TTC549 (cell line): Measurements from ENCODE around the gene BCKDK.
"Not testable (repeated sequence)": the region's sequence is repeated elsewhere in the genome, so short reads cannot be mapped to it uniquely, and the experiment has no call there.

Experiments used
- FAIRE-seq: peaks from 2 replicates; lab custom pipeline; 2012; peaks lifted over from hg19 to GRCh38; lab: Jason Lieb, UNC

The BCKDK gene

GRCh38 chr16:31142109-31143010, 34.2 kb downstream of the BCKDK start:
- peak; percentile 84 for FAIRE-seq

- no peak for FAIRE-seq
Measured at GRCh38 chr16:31143011-31143693, 35.0 kb downstream of the BCKDK start.

- FAIRE-seq = no peak
Measured at GRCh38 chr16:31143694-31144148, 35.5 kb downstream of the BCKDK start.

- FAIRE-seq = not testable (repeated sequence)
Measured at GRCh38 chr16:31144418-31144817, 36.2 kb downstream of the BCKDK start.

- no peak for FAIRE-seq
Measured at GRCh38 chr16:31145398-31145990, 37.3 kb downstream of the BCKDK start.

GRCh38 chr16:31147574-31147973, 39.4 kb downstream of the BCKDK start:
- FAIRE-seq = no peak

GRCh38 chr16:31148281-31148728, 40.1 kb downstream of the BCKDK start:
- no peak for FAIRE-seq

GRCh38 chr16:31148896-31149295, 40.7 kb downstream of the BCKDK start:
- no peak for FAIRE-seq

DNA sequence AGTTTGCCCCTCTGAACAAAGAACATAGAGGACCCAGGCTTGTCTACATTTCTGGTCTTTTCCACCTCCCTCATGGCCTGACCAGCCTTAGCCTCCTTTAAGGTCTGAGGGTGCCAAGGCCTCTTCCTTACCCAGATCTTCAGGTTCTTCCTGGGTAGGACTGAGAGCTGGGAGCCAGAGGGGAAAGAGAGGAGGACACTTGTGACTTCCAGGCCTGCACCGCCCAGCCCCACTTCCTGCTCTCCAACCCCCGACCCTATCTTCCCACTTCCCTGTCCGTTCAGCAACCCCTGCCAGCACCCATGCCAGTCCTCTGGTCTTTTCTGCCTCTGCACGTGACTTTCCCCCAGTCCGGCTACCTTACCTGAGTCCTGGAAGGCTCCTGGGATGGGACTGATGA, 41.1 kb downstream of the BCKDK start:
- no peak for FAIRE-seq

DNA sequence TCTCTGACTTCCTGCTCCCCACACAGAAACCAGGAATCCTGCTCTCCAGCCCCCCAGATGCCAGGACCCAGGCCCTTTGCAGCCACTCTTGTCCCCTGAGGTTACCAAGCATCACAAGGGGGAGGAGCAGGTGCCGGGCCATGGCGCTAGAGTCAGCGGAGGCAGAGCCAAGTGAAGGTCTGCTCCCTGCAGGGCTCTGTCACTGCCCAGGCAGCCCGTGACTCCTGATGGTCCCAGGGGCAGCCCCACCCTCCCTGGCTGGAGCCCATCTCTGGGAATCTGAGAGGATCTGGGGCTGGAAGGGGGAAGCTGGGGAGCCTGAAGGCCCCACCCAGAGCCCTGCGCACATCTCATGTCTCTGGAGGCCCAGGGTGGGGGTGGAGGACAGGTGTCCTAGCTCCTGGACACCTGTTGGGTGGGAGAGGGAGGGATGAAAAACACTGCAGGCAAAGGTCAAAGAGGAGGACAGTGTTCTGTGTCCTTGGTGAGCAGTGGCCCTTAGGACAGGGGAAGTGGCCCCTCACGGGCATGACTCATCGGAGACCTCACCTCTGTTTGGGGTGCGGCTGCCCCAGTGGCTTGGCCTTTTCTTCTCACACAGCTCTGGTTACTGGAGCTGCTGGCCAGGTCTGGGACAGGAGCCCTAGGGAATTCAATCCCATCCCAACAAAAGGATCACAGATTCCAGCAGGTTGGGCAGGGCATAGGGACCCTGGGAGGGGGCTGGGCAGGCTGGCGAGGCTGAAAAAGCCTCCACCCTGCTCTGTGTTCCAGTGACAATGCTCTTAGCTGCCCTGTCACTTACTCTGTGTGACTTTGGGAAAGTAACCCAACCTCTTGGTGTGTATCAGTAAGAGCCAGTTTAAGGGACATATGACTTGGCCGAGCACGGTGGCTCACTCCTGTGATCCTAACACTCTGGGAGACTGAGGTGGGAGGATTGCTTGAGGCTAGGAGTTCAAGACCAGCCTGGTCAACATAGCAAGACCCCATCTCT, 42.0 kb downstream of the BCKDK start, which contains the start of gene PRSS36:
PRSS36 (minus strand) TSS at position 173 of the 997 bp plus-strand sequence; CDS start at position 142, 31 bp downstream.
- FAIRE-seq = no peak

DNA sequence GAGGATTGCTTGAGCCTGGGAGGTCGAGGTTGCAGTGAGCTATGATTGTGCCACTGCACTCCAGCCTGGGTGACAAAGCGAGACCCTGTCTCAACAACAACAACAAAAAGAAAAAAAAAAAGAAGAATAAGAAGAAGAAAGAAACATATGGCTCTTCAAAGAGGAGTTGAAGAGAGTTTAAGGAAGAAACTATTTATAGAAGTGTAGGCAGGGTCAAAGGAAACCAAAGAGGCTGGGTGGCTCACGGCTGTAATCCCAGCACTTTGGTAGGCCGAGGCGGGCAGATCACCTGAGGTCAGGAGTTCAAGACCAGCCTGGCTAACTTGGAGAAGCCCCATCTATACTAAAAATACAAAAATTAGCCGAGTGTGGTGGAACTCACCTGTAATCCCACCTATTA, 42.8 kb downstream of the BCKDK start:
- not testable (repeated sequence) for FAIRE-seq

GRCh38 chr16:31157136-31157535, 49.0 kb downstream of the BCKDK start:
- FAIRE-seq = no peak
